ENCODE results near the gene AXDND1.
"Not testable (repeated sequence)": the region's sequence is repeated elsewhere in the genome, so short reads cannot be mapped to it uniquely, and the experiment has no call there.

Gene AXDND1

GRCh38 chr1:179340918-179341317 lies 24.9 kb upstream of the AXDND1 start:
- Mint-ChIP-seq H3K27me3 (ENCODE audit: low read depth) (no peaks in the 10 kb centered on the region), H3K36me3 (ENCODE audit: low read depth) (peaks cover 29% of the 10 kb centered on the region), H3K27ac (no peak overlapping the region), H3K4me3 (no peak overlapping the region), H3K4me1 (ENCODE audit: low read depth) (peaks cover 3% of the 10 kb centered on the region), H3K9me3 (no peaks in the 10 kb centered on the region)

GRCh38 chr1:179341943-179342547 lies 23.7 kb upstream of the AXDND1 start:
- Mint-ChIP-seq H3K36me3 (ENCODE audit: low read depth) (peaks cover 30% of the 10 kb centered on the region), H3K4me1 (ENCODE audit: low read depth) (peaks cover 3% of the 10 kb centered on the region), H3K9me3 (no peaks in the 10 kb centered on the region), H3K27me3 (ENCODE audit: low read depth) (no peaks in the 10 kb centered on the region), H3K4me3 (no peak overlapping the region), H3K27ac (no peak overlapping the region)

- no peak overlapping the region for H3K4me3 Mint-ChIP-seq
- H3K4me1 Mint-ChIP-seq (ENCODE audit: low read depth): peaks cover 3% of the 10 kb centered on the region
- peaks cover 29% of the 10 kb centered on the region for H3K36me3 Mint-ChIP-seq (ENCODE audit: low read depth)
- no peaks in the 10 kb centered on the region for H3K9me3 Mint-ChIP-seq
- no peaks in the 10 kb centered on the region for H3K27me3 Mint-ChIP-seq (ENCODE audit: low read depth)
- no peak overlapping the region for H3K27ac Mint-ChIP-seq
These were observed 22.9 kb upstream of the AXDND1 start for GRCh38 chr1:179342740-179343404.

- H3K36me3 Mint-ChIP-seq (ENCODE audit: low read depth): peaks cover 21% of the 10 kb centered on the region
- no peak overlapping the region for H3K27ac Mint-ChIP-seq
- H3K4me1 Mint-ChIP-seq (ENCODE audit: low read depth): peaks cover 6% of the 10 kb centered on the region
- no peaks in the 10 kb centered on the region for H3K27me3 Mint-ChIP-seq (ENCODE audit: low read depth)
- H3K9me3 Mint-ChIP-seq: no peaks in the 10 kb centered on the region
- no peak overlapping the region for H3K4me3 Mint-ChIP-seq
These were observed 14.5 kb upstream of the AXDND1 start for GRCh38 chr1:179351281-179351680.

GRCh38 chr1:179352236-179352635 lies 13.5 kb upstream of the AXDND1 start:
- Mint-ChIP-seq H3K36me3 (ENCODE audit: low read depth) (peaks cover 21% of the 10 kb centered on the region), H3K27ac (no peak overlapping the region), H3K4me1 (ENCODE audit: low read depth) (peaks cover 6% of the 10 kb centered on the region), H3K9me3 (no peaks in the 10 kb centered on the region), H3K27me3 (ENCODE audit: low read depth) (no peaks in the 10 kb centered on the region), H3K4me3 (no peak overlapping the region)

GRCh38 chr1:179353546-179353945 lies 12.2 kb upstream of the AXDND1 start:
- no peaks in the 10 kb centered on the region for H3K27me3 Mint-ChIP-seq (ENCODE audit: low read depth)
- H3K36me3 Mint-ChIP-seq (ENCODE audit: low read depth): peaks cover 20% of the 10 kb centered on the region

GRCh38 chr1:179361631-179362030 lies 4.1 kb upstream of the AXDND1 start:
- H3K27ac Mint-ChIP-seq; H3K4me1 Mint-ChIP-seq (ENCODE audit: low read depth); H3K27me3 Mint-ChIP-seq (ENCODE audit: low read depth); H3K36me3 Mint-ChIP-seq (ENCODE audit: low read depth); H3K4me3 Mint-ChIP-seq; H3K9me3 Mint-ChIP-seq: not testable (repeated sequence)

More at GRCh38 chr1:179353546-179353945, 12.2 kb upstream of the AXDND1 start:
- Mint-ChIP-seq H3K4me3 (no peak overlapping the region), H3K27ac (no peak overlapping the region), H3K9me3 (no peaks in the 10 kb centered on the region), H3K4me1 (ENCODE audit: low read depth) (peaks cover 6% of the 10 kb centered on the region)

GRCh38 chr1:179366093-179366800 lies 476 bp downstream of the AXDND1 start:
- Mint-ChIP-seq H3K27me3 (ENCODE audit: low read depth) (peaks cover under 1% of the 10 kb centered on the region), H3K27ac (peak overlapping the region; percentile 99), H3K4me1 (ENCODE audit: low read depth) (peaks cover 8% of the 10 kb centered on the region), H3K4me3 (peak overlapping the region; percentile 94), H3K36me3 (ENCODE audit: low read depth) (no peaks in the 10 kb centered on the region), H3K9me3 (no peaks in the 10 kb centered on the region)

GRCh38 chr1:179369751-179370341 lies 4.1 kb downstream of the AXDND1 start:
- Mint-ChIP-seq H3K9me3 (no peaks in the 10 kb centered on the region), H3K27ac (no peak overlapping the region), H3K4me1 (ENCODE audit: low read depth) (peaks cover 9% of the 10 kb centered on the region), H3K4me3 (no peak overlapping the region), H3K36me3 (ENCODE audit: low read depth) (no peaks in the 10 kb centered on the region), H3K27me3 (ENCODE audit: low read depth) (peaks cover 14% of the 10 kb centered on the region)

GRCh38 chr1:179372160-179372559 lies 6.4 kb downstream of the AXDND1 start:
- H3K4me1 Mint-ChIP-seq (ENCODE audit: low read depth): peaks cover 1% of the 10 kb centered on the region
- H3K36me3 Mint-ChIP-seq (ENCODE audit: low read depth): no peaks in the 10 kb centered on the region
- peaks cover 14% of the 10 kb centered on the region for H3K27me3 Mint-ChIP-seq (ENCODE audit: low read depth)
- no peak overlapping the region for H3K4me3 Mint-ChIP-seq
- H3K27ac Mint-ChIP-seq: no peak overlapping the region
- H3K9me3 Mint-ChIP-seq: no peaks in the 10 kb centered on the region

- peaks cover 14% of the 10 kb centered on the region for H3K27me3 Mint-ChIP-seq (ENCODE audit: low read depth)
- H3K4me3 Mint-ChIP-seq: no peak overlapping the region
- no peaks in the 10 kb centered on the region for H3K36me3 Mint-ChIP-seq (ENCODE audit: low read depth)
- peaks cover 1% of the 10 kb centered on the region for H3K4me1 Mint-ChIP-seq (ENCODE audit: low read depth)
- H3K27ac Mint-ChIP-seq: no peak overlapping the region
- H3K9me3 Mint-ChIP-seq: no peaks in the 10 kb centered on the region
These were observed 10.5 kb downstream of the AXDND1 start for GRCh38 chr1:179376223-179376622.

GRCh38 chr1:179380299-179380698 lies 14.5 kb downstream of the AXDND1 start:
- H3K4me1 Mint-ChIP-seq (ENCODE audit: low read depth): no peaks in the 10 kb centered on the region
- no peak overlapping the region for H3K27ac Mint-ChIP-seq
- no peaks in the 10 kb centered on the region for H3K36me3 Mint-ChIP-seq (ENCODE audit: low read depth)
- H3K4me3 Mint-ChIP-seq: no peak overlapping the region
- H3K9me3 Mint-ChIP-seq: no peaks in the 10 kb centered on the region
- peaks cover under 1% of the 10 kb centered on the region for H3K27me3 Mint-ChIP-seq (ENCODE audit: low read depth)

- Mint-ChIP-seq H3K4me3 (no peak overlapping the region), H3K9me3 (no peaks in the 10 kb centered on the region), H3K4me1 (ENCODE audit: low read depth) (no peaks in the 10 kb centered on the region), H3K36me3 (ENCODE audit: low read depth) (no peaks in the 10 kb centered on the region), H3K27me3 (ENCODE audit: low read depth) (peaks cover 3% of the 10 kb centered on the region), H3K27ac (no peak overlapping the region)
These were observed 18.3 kb downstream of the AXDND1 start for GRCh38 chr1:179384027-179384426.

- H3K4me1 Mint-ChIP-seq (ENCODE audit: low read depth): no peaks in the 10 kb centered on the region
- no peak overlapping the region for H3K4me3 Mint-ChIP-seq
- H3K27ac Mint-ChIP-seq: no peak overlapping the region
- H3K36me3 Mint-ChIP-seq (ENCODE audit: low read depth): no peaks in the 10 kb centered on the region
- H3K9me3 Mint-ChIP-seq: no peaks in the 10 kb centered on the region
- H3K27me3 Mint-ChIP-seq (ENCODE audit: low read depth): peaks cover 3% of the 10 kb centered on the region
These were observed 19.7 kb downstream of the AXDND1 start for GRCh38 chr1:179385510-179385909.

GRCh38 chr1:179393721-179394120 lies 27.9 kb downstream of the AXDND1 start:
- no peaks in the 10 kb centered on the region for H3K27me3 Mint-ChIP-seq (ENCODE audit: low read depth)
- H3K27ac Mint-ChIP-seq: no peak overlapping the region
- H3K4me1 Mint-ChIP-seq (ENCODE audit: low read depth): no peaks in the 10 kb centered on the region
- H3K9me3 Mint-ChIP-seq: peaks cover 25% of the 10 kb centered on the region
- peaks cover 1% of the 10 kb centered on the region for H3K36me3 Mint-ChIP-seq (ENCODE audit: low read depth)
- H3K4me3 Mint-ChIP-seq: no peak overlapping the region
